HG03439 (cell line): ENCODE data around the gene PTPRA.
"Not testable (repeated sequence)": the region's sequence is repeated elsewhere in the genome, so short reads cannot be mapped to it uniquely, and the experiment has no call there.

Experiments
- ATAC-seq: cut with Tn5 transposase; IDR thresholded peaks from one replicate; pipeline ENCODE4 v1.9.1; 2021; ENCODE audit warnings: mild to moderate bottlenecking, moderate library complexity; ENCODE audit not compliant: unreplicated experiment

Gene PTPRA

GRCh38 chr20:2991532-2991931, 118.3 kb downstream of the PTPRA start:
- no peak for ATAC-seq

- ATAC-seq = no peak
These were observed 120.0 kb downstream of the PTPRA start for GRCh38 chr20:2993250-2993649.

- no peak for ATAC-seq
These were observed 122.5 kb downstream of the PTPRA start for GRCh38 chr20:2995796-2996195.

DNA sequence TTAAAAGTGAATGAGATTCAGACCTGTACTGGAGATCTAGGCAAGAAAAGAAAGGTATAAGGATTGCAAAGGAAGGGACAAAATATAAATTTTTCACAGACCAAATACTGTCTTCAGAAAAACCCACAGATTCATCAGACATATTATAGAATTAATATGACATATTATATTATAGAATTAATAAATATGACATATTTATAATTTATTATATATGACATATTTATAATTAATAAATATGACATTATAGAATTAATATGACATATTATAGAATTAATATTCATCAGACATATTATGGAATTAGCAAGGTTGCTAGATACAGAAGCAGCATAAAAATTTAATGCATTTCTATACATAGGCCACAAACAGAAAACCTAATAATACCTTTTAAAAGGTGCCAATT, 125.4 kb downstream of the PTPRA start:
- ATAC-seq = no peak

DNA sequence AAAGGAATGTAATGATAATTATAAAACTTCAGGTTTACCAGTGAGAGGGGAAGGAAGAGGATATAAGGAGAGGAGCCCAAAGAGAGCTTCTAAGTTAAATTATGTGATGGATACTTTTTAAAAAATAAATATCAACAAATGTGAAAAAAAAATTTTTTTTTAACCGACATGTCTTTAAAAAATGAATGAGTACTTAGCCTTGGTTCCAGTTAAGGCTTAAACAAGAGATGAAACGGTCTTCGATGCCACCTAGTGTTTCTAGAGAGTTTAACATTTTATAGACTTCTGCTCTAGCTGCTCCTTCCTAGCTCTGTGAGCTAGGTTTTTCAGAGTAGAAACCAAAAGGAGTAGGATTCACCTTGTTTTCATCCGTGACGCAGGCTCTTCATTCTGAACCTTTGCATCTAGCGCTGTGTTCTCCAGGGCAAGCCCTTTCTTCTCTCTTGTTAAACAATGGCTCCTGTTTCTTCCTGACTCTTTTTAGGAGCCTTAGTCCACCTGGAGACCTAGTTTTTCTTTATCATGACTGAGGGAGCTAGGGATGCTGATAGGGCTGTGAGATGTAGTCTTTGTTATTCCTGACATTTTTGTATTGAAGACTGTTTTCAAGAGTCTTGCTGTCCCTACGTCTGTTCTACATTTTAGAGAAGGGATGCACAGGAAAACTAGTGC, 127.7 kb downstream of the PTPRA start:
- ATAC-seq = no peak

GRCh38 chr20:3003416-3003815, 130.1 kb downstream of the PTPRA start:
- no peak for ATAC-seq

DNA sequence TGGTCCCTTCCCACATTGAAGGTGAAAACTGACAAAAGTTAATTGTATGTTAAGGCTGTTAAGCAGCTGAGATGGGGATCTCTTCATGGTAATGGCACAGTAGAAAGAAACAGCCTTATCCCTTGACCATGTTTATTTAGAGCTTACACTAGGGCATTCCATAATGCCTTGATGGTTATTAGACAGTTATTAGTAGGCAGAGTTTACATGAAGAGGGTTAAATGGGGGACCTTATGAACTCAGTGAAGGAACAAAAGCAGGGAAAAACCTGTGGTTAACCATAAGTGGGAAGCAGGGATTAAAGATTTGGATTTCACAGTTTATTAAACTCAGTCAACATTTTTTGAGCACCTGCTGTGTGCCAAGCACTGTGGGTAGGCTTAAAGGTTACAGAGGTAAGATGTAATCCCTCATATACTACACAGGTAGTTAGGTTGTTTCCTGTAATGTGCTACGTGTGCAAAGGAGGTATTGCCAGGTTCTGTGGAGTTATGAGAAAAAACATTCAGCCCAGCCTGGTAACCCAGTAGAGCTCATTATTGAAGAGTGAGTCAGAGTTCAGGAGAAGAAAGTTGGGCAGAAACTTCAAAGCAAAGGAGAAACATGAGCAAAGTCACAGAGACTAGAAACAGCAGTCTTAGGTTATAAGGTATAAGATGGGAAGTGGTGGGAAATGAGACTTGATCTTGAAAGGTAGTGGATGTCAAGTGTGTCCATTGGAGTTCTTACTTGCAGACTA, 137.9 kb downstream of the PTPRA start:
- ATAC-seq = no peak

DNA sequence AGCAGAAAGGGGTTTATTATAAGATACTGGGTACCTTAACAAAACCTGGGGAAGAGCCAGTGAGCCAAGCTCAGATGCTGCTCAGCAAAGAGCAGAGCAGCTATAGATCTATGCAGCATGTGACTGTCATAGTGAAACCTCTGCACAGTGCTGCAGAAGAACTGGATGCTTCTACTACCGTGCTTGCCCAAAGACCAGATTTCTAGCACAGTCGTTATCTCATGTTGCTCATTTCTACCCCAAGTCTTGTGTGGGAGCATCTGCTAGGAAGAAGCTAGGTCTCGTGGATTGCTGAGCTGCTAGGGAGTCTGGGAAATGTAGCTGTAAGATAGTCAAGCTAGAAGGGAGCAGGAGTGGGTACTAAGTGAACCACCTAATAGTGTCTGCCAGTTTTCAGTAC, 138.5 kb downstream of the PTPRA start:
- ATAC-seq = no peak

DNA sequence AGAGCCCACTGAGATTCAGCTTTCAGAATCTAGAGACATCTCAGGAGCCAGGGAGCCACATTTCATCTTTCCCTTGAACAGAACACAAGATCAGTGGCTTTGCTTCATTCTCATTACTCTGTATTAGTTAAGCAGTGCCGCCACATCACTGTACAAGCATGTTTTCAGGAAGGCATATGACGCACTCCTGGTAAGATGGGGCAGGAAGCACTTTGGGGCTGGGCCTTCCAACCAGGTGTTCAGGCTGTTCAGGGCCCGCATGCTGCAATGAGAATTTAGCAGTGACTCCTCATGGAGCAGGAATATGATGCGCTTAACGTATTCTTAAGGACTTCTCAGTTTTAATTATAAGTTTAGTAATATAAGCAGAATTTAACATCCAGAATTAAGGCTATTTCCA, 140.5 kb downstream of the PTPRA start:
- no peak for ATAC-seq

DNA sequence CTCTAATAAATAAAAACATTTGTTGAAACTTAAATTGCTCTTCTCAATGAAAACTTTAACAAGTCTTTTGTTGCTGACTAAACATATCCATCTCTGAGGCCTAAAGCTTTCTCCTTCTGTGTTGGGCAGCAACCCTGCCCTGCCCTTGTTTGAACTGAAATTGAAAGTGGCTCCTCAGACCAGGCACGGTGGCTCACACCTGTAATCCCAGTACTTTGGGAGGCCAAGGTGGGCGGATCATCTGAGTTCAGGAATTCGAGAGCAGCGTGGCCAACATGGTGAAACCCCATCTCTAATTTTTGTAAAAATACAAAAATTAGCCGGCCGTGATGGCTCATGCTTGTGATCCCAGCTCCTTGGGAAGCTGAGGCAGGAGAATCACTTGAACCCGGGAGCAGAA, 140.9 kb downstream of the PTPRA start:
- ATAC-seq = no peak

DNA sequence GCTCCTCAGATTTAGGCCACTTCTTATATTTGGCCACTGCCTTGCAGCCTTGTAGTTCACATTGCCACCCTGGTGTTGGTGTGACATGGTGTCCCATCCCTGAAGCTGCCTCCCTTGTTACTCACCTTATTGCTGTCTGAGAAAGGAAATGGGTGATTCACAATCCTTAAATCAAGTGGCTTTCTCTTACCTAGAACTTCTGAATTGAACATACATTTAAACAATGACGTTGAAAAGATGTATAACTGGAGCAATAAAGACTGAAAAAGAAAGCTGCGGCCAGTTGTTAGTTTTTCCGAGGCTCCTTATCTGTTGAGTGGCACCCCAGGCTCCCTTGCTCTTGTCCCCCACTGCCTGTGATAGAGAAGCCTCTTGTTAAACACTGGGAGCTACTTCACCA, 141.4 kb downstream of the PTPRA start:
- ATAC-seq = no peak

DNA sequence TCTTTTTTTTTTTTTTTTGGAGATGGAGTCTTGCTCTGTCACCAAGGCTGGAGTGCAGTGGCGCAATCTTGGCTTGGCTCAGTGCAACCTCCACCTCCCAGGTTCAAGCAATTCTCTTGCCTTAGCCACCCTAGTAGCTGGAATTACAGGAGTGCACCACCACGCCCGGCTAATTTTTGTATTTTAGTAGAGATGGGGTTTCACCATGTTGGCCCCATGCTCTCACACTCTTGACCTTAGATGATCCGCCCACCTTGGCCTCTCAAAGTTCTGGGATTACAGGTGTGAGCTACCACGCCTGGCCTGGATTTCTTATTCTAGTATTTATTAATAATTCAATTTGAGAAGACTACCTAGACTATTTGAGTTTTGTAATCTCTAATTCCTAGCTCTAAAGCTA, 142.0 kb downstream of the PTPRA start:
- ATAC-seq = not testable (repeated sequence)

DNA sequence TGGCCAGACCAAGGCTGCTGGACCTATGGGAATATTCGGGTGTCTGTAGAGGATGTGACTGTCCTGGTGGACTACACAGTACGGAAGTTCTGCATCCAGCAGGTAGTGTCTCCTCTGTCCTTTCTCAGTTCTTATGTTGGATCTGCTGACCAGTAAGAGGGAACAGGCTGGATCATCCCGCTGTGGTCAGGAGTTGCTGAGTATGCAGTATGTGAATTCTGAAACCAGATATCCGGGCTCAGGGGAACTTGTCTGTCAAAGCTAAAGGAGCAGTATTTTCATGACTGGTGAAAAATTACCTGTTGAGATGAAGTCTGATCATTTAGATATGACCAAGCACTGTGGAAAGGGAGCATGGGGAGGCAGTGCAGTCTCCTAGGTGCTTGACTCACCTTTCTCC, 148.0 kb downstream of the PTPRA start:
- no peak for ATAC-seq

- ATAC-seq = no peak
These were observed 148.5 kb downstream of the PTPRA start for GRCh38 chr20:3021777-3022176.

- ATAC-seq = not testable (repeated sequence)
These were observed 149.5 kb downstream of the PTPRA start for GRCh38 chr20:3022559-3023490.

DNA sequence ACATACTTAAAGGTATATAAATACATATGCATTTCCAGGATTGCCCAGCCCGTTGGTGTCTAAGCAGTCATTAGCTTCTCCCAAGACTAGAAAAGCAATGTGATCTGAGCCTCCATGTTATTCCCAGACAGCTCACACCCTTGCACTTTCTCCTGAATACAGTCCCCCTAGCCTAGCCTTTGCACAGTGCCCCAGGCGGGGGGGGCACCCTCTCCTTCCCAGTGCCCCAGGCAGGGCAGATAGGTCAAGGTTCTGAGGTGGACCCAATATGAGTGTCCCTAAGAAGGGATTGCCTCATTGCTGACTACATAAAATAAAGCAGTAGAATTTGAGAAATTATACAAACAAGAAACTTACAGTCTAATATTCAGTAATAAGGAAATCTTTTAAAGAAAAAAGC, 154.7 kb downstream of the PTPRA start:
- no peak for ATAC-seq

DNA sequence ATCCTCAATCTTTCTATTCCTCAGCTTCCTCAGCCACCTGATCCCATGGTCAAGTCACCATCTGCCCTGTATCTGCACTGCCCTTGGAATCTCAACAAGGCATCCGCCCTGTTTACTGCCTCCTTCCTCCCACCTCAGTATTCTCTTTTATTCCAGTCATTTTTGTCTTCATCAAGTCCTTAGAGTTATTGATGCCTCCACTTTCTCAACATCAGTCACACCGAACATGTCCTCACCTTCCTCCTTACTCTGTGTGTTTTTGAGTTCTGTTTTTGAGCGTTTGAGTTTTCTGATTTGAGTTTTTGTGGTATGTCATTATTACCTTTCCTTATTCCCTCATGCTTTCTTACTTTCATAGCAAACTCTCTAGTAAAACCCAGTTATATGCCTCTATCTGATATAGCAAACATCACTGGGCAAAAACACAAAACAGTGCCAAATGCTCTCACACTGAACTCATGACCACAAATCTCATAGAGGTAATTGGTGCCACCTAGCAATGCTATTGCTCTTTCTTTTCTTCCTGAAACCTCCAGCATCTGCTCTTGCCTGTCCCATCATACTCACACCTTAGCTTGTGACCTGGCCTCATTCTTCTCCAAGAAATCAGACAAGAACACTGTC, 158.4 kb downstream of the PTPRA start:
- no peak for ATAC-seq

GRCh38 chr20:3032624-3033023, 159.3 kb downstream of the PTPRA start:
- ATAC-seq = no peak

DNA sequence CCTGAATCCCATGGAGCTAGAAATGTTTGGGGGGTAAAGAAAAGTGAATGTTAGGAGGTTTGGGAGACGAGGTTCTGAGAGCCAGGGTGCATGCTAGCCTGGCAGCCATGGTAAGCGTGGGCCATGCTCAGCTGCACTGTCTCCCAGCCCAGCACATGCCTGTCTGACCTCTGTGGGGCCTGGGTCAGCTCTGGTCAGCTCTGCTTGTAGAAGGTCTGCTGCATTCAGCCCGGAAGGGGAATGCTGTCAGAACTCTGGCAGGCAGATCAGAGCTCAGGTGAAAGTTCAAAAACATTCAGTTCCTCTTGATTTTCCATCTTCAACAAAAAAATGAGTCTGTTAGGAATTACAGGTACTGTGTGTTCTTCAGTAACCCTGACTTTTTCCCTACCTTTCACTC, 164.4 kb downstream of the PTPRA start:
- ATAC-seq = no peak

DNA sequence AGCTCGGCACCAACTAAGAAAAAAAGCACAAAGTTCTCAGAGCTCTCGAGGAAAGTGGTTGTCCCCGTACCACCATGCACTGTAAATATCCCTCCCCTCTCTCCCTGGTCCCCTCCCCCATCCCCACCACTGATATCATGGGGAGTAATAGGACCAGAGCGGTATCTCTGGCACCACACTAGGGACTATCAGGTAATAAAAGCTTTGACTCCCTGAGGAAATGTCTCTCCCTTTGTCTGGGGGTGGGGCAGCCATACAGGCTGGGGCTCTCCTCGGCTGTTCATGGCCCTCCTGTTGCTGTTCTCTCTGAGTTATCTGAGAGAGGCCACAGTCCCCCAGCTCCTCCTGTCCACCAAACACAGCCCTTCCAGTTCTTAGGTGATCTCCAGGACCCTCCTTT, 165.2 kb downstream of the PTPRA start:
- ATAC-seq = no peak

- ATAC-seq = no peak
These were observed 166.1 kb downstream of the PTPRA start for GRCh38 chr20:3039426-3039825.
